ENCODE measurements around the gene IMP3.

IMP3 gene

GRCh38 chr15:75661756-75662140 is 21.7 kb upstream of the IMP3 start:
- TF ChIP-seq REST (IDR thresholded peaks at IDR 0.05; ENCODE audit: insufficient read depth in 1 of 2, low read depth in 2 of 2, low read length in 2 of 2) (no peak), TAF1 (IDR thresholded peaks at IDR 0.05; ENCODE audit: borderline replicate concordance, insufficient read depth, low read length) (no peak), SIN3A (IDR thresholded peaks at IDR 0.05; ENCODE audit: borderline replicate concordance, insufficient read depth, low read length) (no peak), FOXP2 (optimal IDR thresholded peaks at IDR 0.05; ENCODE audit: borderline replicate concordance, extremely low read depth, extremely low read length, insufficient read depth) (no peak), POLR2AphosphoS5 (IDR thresholded peaks at IDR 0.05; ENCODE audit: low read depth, low read length) (no peak)

GRCh38 chr15:75661100-75661755 is 21.2 kb upstream of the IMP3 start:
- no peak for TF ChIP-seq FOXP2 (optimal IDR thresholded peaks at IDR 0.05; ENCODE audit: borderline replicate concordance, extremely low read depth, extremely low read length, insufficient read depth)
- no peak for TF ChIP-seq REST (IDR thresholded peaks at IDR 0.05; ENCODE audit: insufficient read depth in 1 of 2, low read depth in 2 of 2, low read length in 2 of 2)
- no peak for TF ChIP-seq SIN3A (IDR thresholded peaks at IDR 0.05; ENCODE audit: borderline replicate concordance, insufficient read depth, low read length)
- TF ChIP-seq POLR2AphosphoS5 (IDR thresholded peaks at IDR 0.05; ENCODE audit: low read depth, low read length) = no peak
- no peak for TF ChIP-seq TAF1 (IDR thresholded peaks at IDR 0.05; ENCODE audit: borderline replicate concordance, insufficient read depth, low read length)

GRCh38 chr15:75659928-75660645 is 20.1 kb upstream of the IMP3 start:
- TF ChIP-seq TAF1 (IDR thresholded peaks at IDR 0.05; ENCODE audit: borderline replicate concordance, insufficient read depth, low read length) = no peak
- TF ChIP-seq POLR2AphosphoS5 (IDR thresholded peaks at IDR 0.05; ENCODE audit: low read depth, low read length) = no peak
- TF ChIP-seq SIN3A (IDR thresholded peaks at IDR 0.05; ENCODE audit: borderline replicate concordance, insufficient read depth, low read length) = no peak
- TF ChIP-seq FOXP2 (optimal IDR thresholded peaks at IDR 0.05; ENCODE audit: borderline replicate concordance, extremely low read depth, extremely low read length, insufficient read depth) = no peak
- no peak for TF ChIP-seq REST (IDR thresholded peaks at IDR 0.05; ENCODE audit: insufficient read depth in 1 of 2, low read depth in 2 of 2, low read length in 2 of 2)

GRCh38 chr15:75659141-75659771 is 19.2 kb upstream of the IMP3 start:
- TF ChIP-seq TAF1 (IDR thresholded peaks at IDR 0.05; ENCODE audit: borderline replicate concordance, insufficient read depth, low read length) = no peak
- no peak for TF ChIP-seq SIN3A (IDR thresholded peaks at IDR 0.05; ENCODE audit: borderline replicate concordance, insufficient read depth, low read length)

GRCh38 chr15:75656813-75657212 is 16.8 kb upstream of the IMP3 start:
- no peak for TF ChIP-seq SIN3A (IDR thresholded peaks at IDR 0.05; ENCODE audit: borderline replicate concordance, insufficient read depth, low read length)
- TF ChIP-seq TAF1 (IDR thresholded peaks at IDR 0.05; ENCODE audit: borderline replicate concordance, insufficient read depth, low read length) = no peak
- TF ChIP-seq REST (IDR thresholded peaks at IDR 0.05; ENCODE audit: insufficient read depth in 1 of 2, low read depth in 2 of 2, low read length in 2 of 2) = no peak
- TF ChIP-seq POLR2AphosphoS5 (IDR thresholded peaks at IDR 0.05; ENCODE audit: low read depth, low read length) = no peak
- TF ChIP-seq FOXP2 (optimal IDR thresholded peaks at IDR 0.05; ENCODE audit: borderline replicate concordance, extremely low read depth, extremely low read length, insufficient read depth) = no peak
